NCI-H82 treated with DMSO at 0.1 percent for 48 hours (cell line): Measurements from ENCODE around the gene PIK3R5.

Source experiments
- DNase-seq: peaks from one replicate; lab custom pipeline; 2025; ENCODE audit not compliant: unreplicated experiment; lab: John Stamatoyannopoulos, UW

Gene PIK3R5

GRCh38 chr17:8925808-8926207 is 39.7 kb downstream of the PIK3R5 start:
- no peak for DNase-seq

- DNase-seq = no peak
These were observed 40.4 kb downstream of the PIK3R5 start for GRCh38 chr17:8925141-8925540.

GRCh38 chr17:8924595-8924994 is 40.9 kb downstream of the PIK3R5 start:
- no peak for DNase-seq

GRCh38 chr17:8923762-8924161 is 41.7 kb downstream of the PIK3R5 start:
- DNase-seq = no peak

GRCh38 chr17:8922928-8923327 is 42.6 kb downstream of the PIK3R5 start:
- no peak for DNase-seq

GRCh38 chr17:8922451-8922850 is 43.1 kb downstream of the PIK3R5 start:
- DNase-seq = no peak

- DNase-seq = no peak
These were observed 44.4 kb downstream of the PIK3R5 start for GRCh38 chr17:8921147-8921546.

GRCh38 chr17:8918807-8919465 is 46.6 kb downstream of the PIK3R5 start:
- no peak for DNase-seq

GRCh38 chr17:8916466-8916865 is 49.0 kb downstream of the PIK3R5 start:
- DNase-seq = no peak

GRCh38 chr17:8914554-8914953 is 51.0 kb downstream of the PIK3R5 start:
- DNase-seq = no peak

- no peak for DNase-seq
These were observed 51.6 kb downstream of the PIK3R5 start for GRCh38 chr17:8913879-8914278.

GRCh38 chr17:8913091-8913490 is 52.4 kb downstream of the PIK3R5 start:
- DNase-seq = no peak

GRCh38 chr17:8912084-8912981 is 53.2 kb downstream of the PIK3R5 start:
- DNase-seq = no peak

- DNase-seq = no peak
These were observed 54.4 kb downstream of the PIK3R5 start for GRCh38 chr17:8910969-8911604.

- no peak for DNase-seq
These were observed 55.8 kb downstream of the PIK3R5 start for GRCh38 chr17:8909586-8910270.

GRCh38 chr17:8905331-8905730 is 60.2 kb downstream of the PIK3R5 start:
- DNase-seq = no peak

- no peak for DNase-seq
These were observed 60.8 kb downstream of the PIK3R5 start for GRCh38 chr17:8904686-8905085.

- DNase-seq = no peak
These were observed 61.3 kb downstream of the PIK3R5 start for GRCh38 chr17:8904201-8904600.

- DNase-seq = no peak
These were observed 64.6 kb downstream of the PIK3R5 start for GRCh38 chr17:8900626-8901585.

GRCh38 chr17:8900207-8900606 is 65.3 kb downstream of the PIK3R5 start:
- no peak for DNase-seq
